HG03103 (cell line): ENCODE measurements around the gene SEMA4D.

Experiments
- ATAC-seq: cut with Tn5 transposase; IDR thresholded peaks from one replicate; pipeline ENCODE4 v1.9.1; 2021; ENCODE audit warnings: low read depth; ENCODE audit not compliant: unreplicated experiment

SEMA4D gene

GRCh38 chr9:89342948-89343347 lies 155.0 kb downstream of the SEMA4D start:
- ATAC-seq: no peak

- ATAC-seq: no peak
Measured at GRCh38 chr9:89342213-89342612, 155.7 kb downstream of the SEMA4D start.

DNA sequence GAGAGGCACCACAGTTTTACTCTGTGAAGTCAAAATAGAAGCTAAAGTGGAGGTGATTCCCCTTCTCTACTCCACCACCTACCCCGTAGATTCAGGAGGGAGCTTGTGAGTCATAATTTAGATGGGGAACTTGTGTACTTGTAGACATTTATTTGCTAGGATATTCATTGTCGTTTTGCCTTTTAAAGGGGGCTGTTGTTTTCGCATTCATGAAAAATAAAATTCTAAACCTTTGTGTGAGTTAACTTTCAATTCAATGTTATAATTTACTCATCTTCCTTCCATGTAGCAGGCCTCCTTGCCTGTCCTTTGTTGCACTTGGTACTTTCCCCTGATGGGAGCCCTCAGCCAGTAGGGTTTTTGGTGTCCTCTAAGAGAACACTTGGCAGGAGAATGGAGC lies 157.6 kb downstream of the SEMA4D start:
- peak; percentile 75 for ATAC-seq

GRCh38 chr9:89339807-89340206 lies 158.1 kb downstream of the SEMA4D start:
- peak; percentile 24 for ATAC-seq

GRCh38 chr9:89330513-89330912 lies 167.4 kb downstream of the SEMA4D start:
- no peak for ATAC-seq

GRCh38 chr9:89329917-89330316 lies 168.0 kb downstream of the SEMA4D start:
- no peak for ATAC-seq

GRCh38 chr9:89328064-89328463 lies 169.8 kb downstream of the SEMA4D start:
- ATAC-seq: no peak

DNA sequence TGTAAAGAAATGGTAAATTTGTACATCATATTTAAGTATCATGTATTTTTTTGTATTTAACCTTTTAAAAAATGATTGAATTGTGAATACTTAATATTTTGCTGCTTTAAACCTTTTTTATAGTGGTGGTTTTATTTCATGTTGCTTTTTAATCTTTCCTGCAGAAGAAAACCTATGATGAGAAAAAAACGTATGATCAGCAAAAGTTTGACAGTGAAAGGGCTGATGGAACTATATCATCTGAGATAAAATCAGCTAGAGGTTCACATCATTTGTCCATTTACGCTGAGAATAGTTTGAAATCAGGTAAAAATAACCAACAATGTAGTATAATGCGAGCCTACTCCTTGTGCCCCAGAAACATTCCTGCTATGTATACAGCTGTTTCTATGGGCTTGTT lies 172.2 kb downstream of the SEMA4D start:
- no peak for ATAC-seq

- no peak for ATAC-seq
Measured at GRCh38 chr9:89323390-89323789, 174.5 kb downstream of the SEMA4D start.

- ATAC-seq: no peak
Measured at GRCh38 chr9:89319015-89319905, 178.7 kb downstream of the SEMA4D start.

GRCh38 chr9:89318123-89319014 lies 179.5 kb downstream of the SEMA4D start, which contains the start of gene SECISBP2:
Gene SECISBP2, plus strand, starts transcription at chr9:89318500. Its CDS starts 77 bp downstream, at chr9:89318577.
- peak; percentile 89 for ATAC-seq

DNA sequence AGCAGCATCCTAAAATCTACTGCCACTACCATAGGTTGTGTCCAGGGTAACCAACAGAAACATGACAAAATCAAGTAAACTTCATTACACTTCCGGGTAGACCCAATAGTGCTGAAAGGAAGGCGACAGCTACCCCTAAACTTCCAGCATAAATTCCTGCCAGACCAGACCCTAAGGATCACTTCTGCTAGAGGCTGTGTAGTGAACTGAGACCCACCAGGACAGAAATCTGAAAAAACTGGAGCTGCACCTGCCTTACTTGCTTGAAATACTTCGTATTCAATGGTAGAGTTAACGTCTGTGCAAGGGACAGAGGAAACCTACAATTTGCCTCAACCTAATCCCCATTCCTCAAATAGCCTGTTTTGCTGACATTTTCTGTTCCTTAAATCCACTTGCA lies 180.6 kb downstream of the SEMA4D start:
- no peak for ATAC-seq

GRCh38 chr9:89315482-89315881 lies 182.4 kb downstream of the SEMA4D start:
- ATAC-seq: no peak

DNA sequence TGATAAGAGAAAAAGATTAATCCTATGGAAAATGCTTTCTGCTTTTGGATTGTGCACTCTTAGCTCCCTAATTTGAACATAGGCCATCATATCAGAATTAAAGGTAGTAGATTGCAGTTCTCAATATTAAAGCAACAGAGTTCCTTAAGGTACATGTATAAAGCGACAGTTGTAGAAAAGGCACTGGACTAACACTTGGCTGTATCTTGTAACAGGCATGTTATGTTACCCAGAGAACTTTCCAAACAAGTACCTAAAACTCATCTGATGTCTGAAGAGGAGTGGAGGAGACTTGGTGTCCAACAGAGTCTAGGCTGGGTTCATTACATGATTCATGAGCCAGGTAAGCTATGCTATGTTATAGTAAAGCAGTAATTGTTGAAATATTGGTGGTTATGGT lies 183.0 kb downstream of the SEMA4D start:
- no peak for ATAC-seq

DNA sequence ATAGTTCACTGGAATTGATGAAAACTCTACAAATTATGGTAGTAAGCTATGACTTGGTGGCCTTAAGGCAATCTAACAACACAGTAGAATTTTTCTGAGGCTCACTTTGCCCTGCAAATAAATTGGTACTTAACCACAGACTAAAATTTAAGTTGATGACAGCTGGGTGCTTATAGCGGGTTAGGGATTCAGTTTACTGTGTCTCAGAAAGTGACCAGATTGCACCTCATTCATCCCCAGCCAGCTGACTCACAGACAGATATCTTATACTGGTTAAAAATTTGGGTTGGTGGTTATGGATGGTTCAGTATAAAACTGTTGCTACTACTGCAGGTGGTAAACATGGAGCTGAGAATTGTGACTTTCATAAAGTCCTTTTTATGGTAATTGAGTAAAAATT lies 184.1 kb downstream of the SEMA4D start:
- no peak for ATAC-seq

GRCh38 chr9:89312222-89312571 lies 185.7 kb downstream of the SEMA4D start:
- ATAC-seq: no peak

DNA sequence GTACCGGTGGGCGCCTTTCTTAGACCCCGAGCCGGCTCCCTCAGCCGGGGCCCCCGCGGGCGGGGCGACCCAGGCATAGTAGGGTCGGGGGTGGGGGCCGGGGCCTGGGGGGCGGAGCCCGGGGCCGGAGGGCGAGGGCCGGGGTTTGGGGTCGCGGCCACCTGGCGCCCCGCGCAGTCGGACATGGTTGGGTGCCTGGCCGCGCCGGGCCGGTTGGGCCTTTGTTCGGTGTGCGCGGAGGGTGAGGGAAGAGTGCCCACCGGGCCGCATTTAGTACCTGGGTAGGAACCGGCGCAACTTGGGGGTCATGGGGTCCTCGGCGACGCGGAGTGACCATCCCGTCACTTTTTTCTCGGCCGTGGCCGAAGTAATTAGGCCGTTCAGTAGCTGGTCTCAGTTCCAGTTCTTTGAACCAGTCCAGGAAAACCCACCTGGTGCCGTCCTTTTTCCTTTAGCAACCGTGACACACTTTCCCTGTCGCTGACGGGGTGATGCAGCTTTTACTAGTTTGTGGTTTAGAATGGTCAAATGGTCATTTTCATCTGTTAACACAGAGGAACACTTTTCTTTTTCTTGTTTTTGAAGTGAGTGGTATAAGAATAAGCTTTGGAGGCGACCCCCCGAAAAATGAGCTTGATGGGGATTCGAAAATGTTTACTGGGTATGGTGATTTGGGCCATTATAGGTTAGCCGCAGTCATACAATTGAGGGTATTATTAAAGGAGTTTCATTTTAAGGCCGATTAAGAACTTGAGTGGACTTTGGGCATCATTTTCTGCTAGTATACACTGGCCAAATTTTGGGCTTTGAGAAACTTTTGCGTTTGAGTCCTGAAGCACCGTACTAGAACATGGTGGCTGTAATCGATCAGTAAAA lies 186.3 kb downstream of the SEMA4D start:
- no peak for ATAC-seq
